ENCODE data around the gene PARL. TPM values are rescaled to one million over a fixed set of nuclear protein-coding genes. Genes with fewer than 3 reads are reported as not detected.

The PARL gene
- polyA plus RNA-seq, 1 of the 3 experiments (the other 2 are of a cell fraction), result 50.1 TPM

- Histone ChIP-seq H3K4me2 (no peak overlapping the region), H3K4me3 (ENCODE audit: low read depth in 2 of 2, low read length in 1 of 2) (no peak overlapping the region), H2AFZ (ENCODE audit: low read depth) (no peak overlapping the region), H3K9me2 (no peaks in the 10 kb centered on the region), H3K27me3 (ENCODE audit: insufficient read depth) (no peaks in the 10 kb centered on the region), H3K4me1 (ENCODE audit: control insufficient read depth in 1 of 2, insufficient read depth in 2 of 2, low read depth in 1 of 2, low read length in 1 of 2) (no peaks in the 10 kb centered on the region), H3K27ac (ENCODE audit: low read depth in 2 of 2, low read length in 1 of 2) (no peak overlapping the region), H3K9ac (no peak overlapping the region), H3K9me3 (no peaks in the 10 kb centered on the region), H3K79me2 (ENCODE audit: insufficient read depth) (no peaks in the 10 kb centered on the region), H4K20me1 (ENCODE audit: insufficient read depth) (no peaks in the 10 kb centered on the region), H3F3A (replicated peaks; ENCODE audit: insufficient read depth) (no peaks in the 10 kb centered on the region), H3K36me3 (replicated peaks in 1 of 2; ENCODE audit: control insufficient read depth in 1 of 2, insufficient read depth in 2 of 2, low read length in 1 of 2) (peaks cover 0 to 7% of the 10 kb centered on the region in 2 experiments)
- 93% methylated on average over 7 of the region's 14 CpGs for WGBS (ENCODE audit: low lambda C conversion rate)
- ChIA-PET POLR2A (interaction anchor here (1.1 kb wide), 1 partner anchor 9 kb away, joined by 3 read pairs; no protein-coding TSS in a partner anchor), CTCF (interaction anchor here (1.0 kb wide), 2 partner anchors 11 to 51 kb away, joined by 3 read pairs; no protein-coding TSS in a partner anchor)
- DNase-seq, result no peak
- TF ChIP-seq NRF1 (IDR thresholded peaks at IDR 0.05; ENCODE audit: low read depth, low read length) (no peak), TEAD4 (IDR thresholded peaks at IDR 0.05; ENCODE audit: borderline replicate concordance, insufficient read depth) (no peak), RXRA (IDR thresholded peaks at IDR 0.05; ENCODE audit: borderline replicate concordance, low read depth) (no peak), FOXM1 (IDR thresholded peaks at IDR 0.05; ENCODE audit: low read depth) (no peak)
These were observed 66.5 kb downstream of the PARL start for GRCh38 chr3:183818041-183818620.

DNA sequence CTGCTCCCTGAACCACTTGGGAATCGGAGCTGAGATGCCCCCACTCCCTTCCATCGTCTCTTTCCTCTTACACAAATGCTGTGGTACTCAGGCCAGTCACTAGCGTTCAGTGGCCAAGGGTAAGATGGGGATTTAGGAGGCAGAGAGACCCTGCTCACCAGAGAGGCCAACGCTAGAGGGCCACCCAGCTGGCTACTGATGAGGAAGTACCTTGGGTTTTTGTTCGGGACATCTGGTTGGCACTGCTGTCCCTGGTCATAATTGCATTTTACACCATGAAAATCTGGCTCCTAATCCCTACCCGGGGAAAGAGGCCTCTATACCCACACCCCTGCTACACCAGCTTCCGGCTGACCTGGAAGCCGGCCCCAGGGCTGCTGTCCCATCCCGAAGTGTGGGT lies 67.0 kb downstream of the PARL start:
- H3K9me2 ChIP-seq, result no peaks in the 10 kb centered on the region
- DNase-seq, result no peak
- H3K4me2 ChIP-seq, result no peak overlapping the region
- TF ChIP-seq FOSL2 (IDR thresholded peaks at IDR 0.05; ENCODE audit: borderline replicate concordance, low read depth), result no peak
- TF ChIP-seq YY1 (IDR thresholded peaks at IDR 0.05; ENCODE audit: low read depth), result no peak
- no peak for TF ChIP-seq PBX3 (IDR thresholded peaks at IDR 0.05)
- TF ChIP-seq TAF1 (IDR thresholded peaks at IDR 0.05; ENCODE audit: borderline replicate concordance, low read depth, low read length), result no peak
- no peak for TF ChIP-seq ELF1 (IDR thresholded peaks at IDR 0.05)
- no peak for TF ChIP-seq CHD2 (IDR thresholded peaks at IDR 0.05; ENCODE audit: low read length, partially characterized antibody)
- no peak for TF ChIP-seq EP300 (IDR thresholded peaks at IDR 0.05; ENCODE audit: borderline replicate concordance in 1 of 2, low read depth in 1 of 2, low read length in 1 of 2)
- no peak for TF ChIP-seq TEAD4 (IDR thresholded peaks at IDR 0.05; ENCODE audit: borderline replicate concordance, insufficient read depth)
- no peak for TF ChIP-seq USF1 (IDR thresholded peaks at IDR 0.05; ENCODE audit: borderline replicate concordance, low read depth)
- TF ChIP-seq FOXJ3 (CRISPR knock-in tag; IDR thresholded peaks at IDR 0.05), result no peak
- TF ChIP-seq JUND (IDR thresholded peaks at IDR 0.05), result no peak
- TF ChIP-seq POLR2AphosphoS5 (IDR thresholded peaks at IDR 0.05; ENCODE audit: low read depth, low read length), result no peak
- TF ChIP-seq GABPA (IDR thresholded peaks at IDR 0.05; ENCODE audit: low read depth), result no peak
- no peak for TF ChIP-seq SIN3A (IDR thresholded peaks at IDR 0.05; ENCODE audit: borderline replicate concordance, low read depth, low read length)
- TF ChIP-seq NFIC (IDR thresholded peaks at IDR 0.05; ENCODE audit: borderline replicate concordance), result no peak
- no peak for TF ChIP-seq TCF12 (IDR thresholded peaks at IDR 0.05)
- TF ChIP-seq EZH2phosphoT487 (IDR thresholded peaks at IDR 0.05; ENCODE audit: borderline replicate concordance, low read depth), result no peak
- no peak for TF ChIP-seq IRF3 (IDR thresholded peaks at IDR 0.05; ENCODE audit: low read depth, low read length)
- H3K36me3 ChIP-seq (replicated peaks in 1 of 2; ENCODE audit: control insufficient read depth in 1 of 2, insufficient read depth in 2 of 2, low read length in 1 of 2), result peaks cover 0 to 12% of the 10 kb centered on the region in 2 experiments
- WGBS (ENCODE audit: low lambda C conversion rate), result 100% methylated on average over 4 of the region's 9 CpGs
- no peaks in the 10 kb centered on the region for H3K27me3 ChIP-seq (ENCODE audit: insufficient read depth)
- no peaks in the 10 kb centered on the region for H3K79me2 ChIP-seq (ENCODE audit: insufficient read depth)
- CTCF ChIA-PET, result interaction anchor here (1.0 kb wide), 1 partner anchor 51 kb away, joined by 3 read pairs; no protein-coding TSS in a partner anchor
- no peaks in the 10 kb centered on the region for H3K9me3 ChIP-seq
- no peaks in the 10 kb centered on the region for H3F3A ChIP-seq (replicated peaks; ENCODE audit: insufficient read depth)
- no peak overlapping the region for H3K27ac ChIP-seq (ENCODE audit: low read depth in 2 of 2, low read length in 1 of 2)
- H2AFZ ChIP-seq (ENCODE audit: low read depth), result no peak overlapping the region
- H3K4me1 ChIP-seq (ENCODE audit: control insufficient read depth in 1 of 2, insufficient read depth in 2 of 2, low read depth in 1 of 2, low read length in 1 of 2), result no peaks in the 10 kb centered on the region
- no peak overlapping the region for H3K4me3 ChIP-seq (ENCODE audit: low read depth in 2 of 2, low read length in 1 of 2)
- H4K20me1 ChIP-seq (ENCODE audit: insufficient read depth), result no peaks in the 10 kb centered on the region
- H3K9ac ChIP-seq, result no peak overlapping the region
- POLR2A ChIA-PET, result no interaction called here

All from SK-N-SH (cell line).